ENCODE data around the gene STON1.

DNA sequence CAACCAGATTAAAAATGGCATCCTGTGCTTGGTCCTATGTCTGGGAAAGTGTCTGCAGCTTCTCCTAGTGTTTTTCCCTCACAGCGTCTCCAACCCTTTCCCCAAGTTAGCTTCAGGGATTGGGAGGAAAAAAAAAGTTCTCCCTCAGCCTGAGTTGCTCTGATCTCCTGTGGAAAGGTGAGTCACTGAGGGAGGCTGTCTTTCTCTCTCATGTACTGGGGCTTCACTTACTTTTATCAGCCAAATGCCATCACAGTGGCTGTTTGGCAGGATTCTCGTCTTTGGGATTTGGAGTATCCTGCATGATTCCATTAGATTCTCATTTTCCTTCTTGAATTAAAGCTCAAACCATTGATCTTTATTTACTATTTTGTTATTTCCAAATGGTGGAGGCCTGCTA lies 105.8 kb downstream of the STON1 start:
- TF ChIP-seq, protein P1, sequence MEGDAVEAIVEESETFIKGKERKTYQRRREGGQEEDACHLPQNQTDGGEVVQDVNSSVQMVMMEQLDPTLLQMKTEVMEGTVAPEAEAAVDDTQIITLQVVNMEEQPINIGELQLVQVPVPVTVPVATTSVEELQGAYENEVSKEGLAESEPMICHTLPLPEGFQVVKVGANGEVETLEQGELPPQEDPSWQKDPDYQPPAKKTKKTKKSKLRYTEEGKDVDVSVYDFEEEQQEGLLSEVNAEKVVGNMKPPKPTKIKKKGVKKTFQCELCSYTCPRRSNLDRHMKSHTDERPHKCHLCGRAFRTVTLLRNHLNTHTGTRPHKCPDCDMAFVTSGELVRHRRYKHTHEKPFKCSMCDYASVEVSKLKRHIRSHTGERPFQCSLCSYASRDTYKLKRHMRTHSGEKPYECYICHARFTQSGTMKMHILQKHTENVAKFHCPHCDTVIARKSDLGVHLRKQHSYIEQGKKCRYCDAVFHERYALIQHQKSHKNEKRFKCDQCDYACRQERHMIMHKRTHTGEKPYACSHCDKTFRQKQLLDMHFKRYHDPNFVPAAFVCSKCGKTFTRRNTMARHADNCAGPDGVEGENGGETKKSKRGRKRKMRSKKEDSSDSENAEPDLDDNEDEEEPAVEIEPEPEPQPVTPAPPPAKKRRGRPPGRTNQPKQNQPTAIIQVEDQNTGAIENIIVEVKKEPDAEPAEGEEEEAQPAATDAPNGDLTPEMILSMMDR (IDR thresholded peaks at IDR 0.05; ENCODE audit: low read length) = no peak
- TF ChIP-seq EZH2 (optimal IDR thresholded peaks at IDR 0.05; ENCODE audit: low read depth, low read length) = no peak

Data from MM.1S (cell line).